Measurements from ENCODE around the gene GPS1. TPM values are rescaled to one million over a fixed set of nuclear protein-coding genes. Genes with fewer than 3 reads are reported as not detected.
A peak's percentile ranks its signal among the peaks of the same experiment; 100 is the strongest.

GPS1 gene
- total and polyA plus RNA-seq, 8 donors: 69.2 to 101 (median 78.8) TPM

- intact Hi-C loops (cut with DNase I): no loop called here
- Histone ChIP-seq H3K4me3 (no peak overlapping the region), H3K36me3 (no peaks in the 10 kb centered on the region), H3K27ac (no peak overlapping the region), H3K27me3 (no peaks in the 10 kb centered on the region), H3K4me1 (peaks cover 6 to 9% of the 10 kb centered on the region in 2 donors), H3K9me3 (no peaks in the 10 kb centered on the region)
- no peak for ATAC-seq
- no peak for TF ChIP-seq CTCF (IDR thresholded peaks at IDR 0.05)
- no peak for DNase-seq
Measured at GRCh38 chr17:82070611-82071010, 18.9 kb downstream of the GPS1 start.

GRCh38 chr17:82072827-82073226 lies 21.1 kb downstream of the GPS1 start:
- TF ChIP-seq CTCF (IDR thresholded peaks at IDR 0.05): no peak
- Histone ChIP-seq H3K4me3 (no peak overlapping the region), H3K27ac (no peak overlapping the region), H3K4me1 (no peaks in the 10 kb centered on the region), H3K36me3 (peaks cover 0 to 8% of the 10 kb centered on the region in 2 donors), H3K27me3 (no peaks in the 10 kb centered on the region), H3K9me3 (no peaks in the 10 kb centered on the region)
- ATAC-seq: no peak
- no peak for DNase-seq
- intact Hi-C loops (cut with DNase I): no loop called here

- Histone ChIP-seq H3K4me3 (no peak overlapping the region), H3K36me3 (peaks cover 0 to 15% of the 10 kb centered on the region in 2 donors), H3K4me1 (no peaks in the 10 kb centered on the region), H3K27me3 (no peaks in the 10 kb centered on the region), H3K9me3 (no peaks in the 10 kb centered on the region), H3K27ac (no peak overlapping the region)
- ATAC-seq (no peak), DNase-seq (no peak)
- intact Hi-C loops (cut with DNase I): no loop called here
- no peak for TF ChIP-seq CTCF (IDR thresholded peaks at IDR 0.05)
Measured at GRCh38 chr17:82073446-82073845, 21.7 kb downstream of the GPS1 start.

- no peaks in the 10 kb centered on the region for H3K27me3 ChIP-seq
- intact Hi-C loops (cut with DNase I): no loop called here
- no peak for DNase-seq
- no peaks in the 10 kb centered on the region for H3K4me1 ChIP-seq
- no peak overlapping the region for H3K4me3 ChIP-seq
- no peak for ATAC-seq
- TF ChIP-seq CTCF (IDR thresholded peaks at IDR 0.05): no peak
- H3K36me3 ChIP-seq: peaks cover 0 to 42% of the 10 kb centered on the region in 2 donors
- H3K9me3 ChIP-seq: no peaks in the 10 kb centered on the region
- H3K27ac ChIP-seq: no peak overlapping the region
Measured at GRCh38 chr17:82076018-82076784, 24.5 kb downstream of the GPS1 start.

- no peak for TF ChIP-seq CTCF (IDR thresholded peaks at IDR 0.05)
- Histone ChIP-seq H3K27me3 (no peaks in the 10 kb centered on the region), H3K4me3 (no peak overlapping the region), H3K27ac (no peak overlapping the region), H3K36me3 (peaks cover 0 to 50% of the 10 kb centered on the region in 2 donors), H3K4me1 (no peaks in the 10 kb centered on the region), H3K9me3 (no peaks in the 10 kb centered on the region)
- ATAC-seq (peak; percentile 6), DNase-seq (no peak)
- intact Hi-C loops (cut with DNase I): no loop called here
Measured at GRCh38 chr17:82076785-82077591, 25.3 kb downstream of the GPS1 start.

Data from left lung (tissue), 10 donors.